RWPE2 (cell line): Measurements from ENCODE around the gene HSPB6.

Experiments used
- ATAC-seq: fragments of 200-7000 bp; cut with Tn5 transposase; 3 replicates; pipeline ENCODE4 v1.9.1; 2021; ENCODE audit warnings: low read depth
- DNase-seq: peaks from one replicate; pipeline ENCODE4 v3.0.0-alpha.2; 2020; ENCODE audit warnings: low spot score
- H3K27ac ChIP-seq: fragments of 450-650 bp; 2 replicates; pipeline ENCODE4 v1.5.1; 2017; ENCODE audit warnings: mild to moderate bottlenecking; ENCODE audit not compliant: poor library complexity, severe bottlenecking
- H3K27me3 ChIP-seq: fragments of 250-450 bp; sonication (Bioruptor Pico); 2 replicates; pipeline ENCODE4 v1.5.1; 2021; ENCODE audit warnings: mild to moderate bottlenecking, moderate library complexity; ENCODE audit not compliant: insufficient read depth, poor library complexity, severe bottlenecking
- H3K36me3 ChIP-seq: fragments of 250-450 bp; sonication (Bioruptor Pico); 2 replicates; pipeline ENCODE4 v1.5.1; 2020; ENCODE audit warnings: low read depth, mild to moderate bottlenecking, moderate library complexity
- H3K4me1 ChIP-seq: fragments of 250-450 bp; sonication (Bioruptor Pico); 2 replicates; pipeline ENCODE4 v1.5.1; 2021; ENCODE audit warnings: mild to moderate bottlenecking, moderate library complexity; ENCODE audit not compliant: insufficient read depth, poor library complexity, severe bottlenecking
- H3K4me3 ChIP-seq: fragments of 250-450 bp; sonication (Bioruptor Pico); 2 replicates; pipeline ENCODE4 v1.5.1; 2021; ENCODE audit warnings: mild to moderate bottlenecking, moderate library complexity; ENCODE audit not compliant: severe bottlenecking
- H3K9me3 ChIP-seq: fragments of 250-450 bp; sonication (Bioruptor Pico); 2 replicates; pipeline ENCODE4 v1.5.1; 2021; ENCODE audit warnings: mild to moderate bottlenecking, moderate library complexity; ENCODE audit not compliant: severe bottlenecking
- TF ChIP-seq, protein P1 (sequence below): fragments of 450-650 bp; IDR thresholded peaks from one replicate; pipeline ENCODE4 v1.5.1; 2017; ENCODE audit warnings: mild to moderate bottlenecking, moderate library complexity; ENCODE audit not compliant: poor library complexity, severe bottlenecking

The HSPB6 gene

DNA sequence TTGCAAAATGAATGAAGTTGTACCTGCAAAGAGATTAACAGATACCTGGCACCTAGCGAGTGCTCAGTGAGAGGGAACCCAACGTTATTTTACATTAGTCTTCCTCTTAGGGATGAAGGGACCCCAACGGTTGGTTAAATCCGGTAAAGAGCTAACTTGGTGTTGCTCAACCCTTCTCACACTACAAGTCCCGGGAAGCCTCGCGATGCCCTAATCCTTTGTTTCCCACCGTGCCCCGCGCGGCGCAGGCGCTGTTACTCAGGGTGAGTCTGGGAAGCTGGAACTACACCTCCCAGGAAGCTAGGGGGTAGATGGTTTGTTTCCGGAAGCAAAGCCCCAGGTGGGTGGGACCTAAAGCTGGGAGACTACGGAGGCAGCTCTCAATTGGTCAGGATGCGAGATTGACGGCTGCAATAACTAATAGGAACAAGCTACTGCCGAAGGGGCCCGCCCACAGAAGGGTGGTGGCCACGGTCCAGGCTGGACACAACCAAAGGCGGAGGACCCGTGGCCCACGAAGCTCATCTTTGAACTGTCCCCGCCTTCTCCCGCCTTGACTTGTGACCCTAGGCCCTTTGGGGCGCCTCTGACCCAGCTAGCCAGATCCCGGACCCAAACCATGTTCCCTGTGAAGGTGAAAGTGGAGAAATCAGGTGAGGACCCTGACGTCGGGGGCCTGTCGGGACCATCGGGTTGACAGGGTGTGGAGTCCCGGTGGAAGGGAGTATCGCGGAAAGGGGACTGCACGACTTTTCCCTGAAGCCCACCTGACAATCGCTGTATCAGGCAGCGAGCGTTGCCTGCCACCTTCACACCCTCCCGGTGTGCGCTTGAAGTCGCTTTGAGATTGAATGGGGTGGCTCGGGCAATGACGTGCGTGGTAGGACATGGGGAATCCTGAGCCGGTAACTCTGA is 8.5 kb downstream of the HSPB6 start, which contains the start of gene LIN37:
TSS of gene LIN37 (plus strand) at position 471 of the 915 bp plus-strand sequence. CDS start at position 620, 149 bp downstream.
- TF ChIP-seq, protein P1, sequence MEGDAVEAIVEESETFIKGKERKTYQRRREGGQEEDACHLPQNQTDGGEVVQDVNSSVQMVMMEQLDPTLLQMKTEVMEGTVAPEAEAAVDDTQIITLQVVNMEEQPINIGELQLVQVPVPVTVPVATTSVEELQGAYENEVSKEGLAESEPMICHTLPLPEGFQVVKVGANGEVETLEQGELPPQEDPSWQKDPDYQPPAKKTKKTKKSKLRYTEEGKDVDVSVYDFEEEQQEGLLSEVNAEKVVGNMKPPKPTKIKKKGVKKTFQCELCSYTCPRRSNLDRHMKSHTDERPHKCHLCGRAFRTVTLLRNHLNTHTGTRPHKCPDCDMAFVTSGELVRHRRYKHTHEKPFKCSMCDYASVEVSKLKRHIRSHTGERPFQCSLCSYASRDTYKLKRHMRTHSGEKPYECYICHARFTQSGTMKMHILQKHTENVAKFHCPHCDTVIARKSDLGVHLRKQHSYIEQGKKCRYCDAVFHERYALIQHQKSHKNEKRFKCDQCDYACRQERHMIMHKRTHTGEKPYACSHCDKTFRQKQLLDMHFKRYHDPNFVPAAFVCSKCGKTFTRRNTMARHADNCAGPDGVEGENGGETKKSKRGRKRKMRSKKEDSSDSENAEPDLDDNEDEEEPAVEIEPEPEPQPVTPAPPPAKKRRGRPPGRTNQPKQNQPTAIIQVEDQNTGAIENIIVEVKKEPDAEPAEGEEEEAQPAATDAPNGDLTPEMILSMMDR, result no peak
- Histone ChIP-seq H3K36me3 (no peaks in the 10 kb centered on the region), H3K9me3 (no peaks in the 10 kb centered on the region), H3K27me3 (no peaks in the 10 kb centered on the region), H3K27ac (no peak within 1 kb of the TSS), H3K4me3 (peak within 1 kb of the TSS; percentile 72), H3K4me1 (no peaks in the 10 kb centered on the region)
- DNase-seq, result peak; percentile 98
- ATAC-seq, result peak; percentile 86

DNA sequence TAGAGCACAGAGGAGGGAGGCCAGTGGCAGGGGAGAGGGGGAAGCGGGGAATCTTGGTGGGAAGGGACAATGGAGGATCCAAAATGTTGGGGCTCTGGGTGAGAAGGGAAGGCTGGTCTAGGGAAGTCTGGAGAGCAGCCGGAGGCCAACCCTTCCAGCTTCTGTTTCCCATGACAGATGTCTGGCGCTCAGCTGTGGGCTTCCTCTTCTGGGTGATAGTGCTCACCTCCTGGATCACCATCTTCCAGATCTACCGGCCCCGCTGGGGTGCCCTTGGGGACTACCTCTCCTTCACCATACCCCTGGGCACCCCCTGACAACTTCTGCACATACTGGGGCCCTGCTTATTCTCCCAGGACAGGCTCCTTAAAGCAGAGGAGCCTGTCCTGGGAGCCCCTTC is 10.3 kb downstream of the HSPB6 start:
- H3K4me3 ChIP-seq, result peak overlapping the region; percentile 70
- H3K27me3 ChIP-seq, result no peaks in the 10 kb centered on the region
- H3K4me1 ChIP-seq, result no peaks in the 10 kb centered on the region
- DNase-seq (peak; percentile 42), ATAC-seq (no peak)
- no peak overlapping the region for H3K27ac ChIP-seq
- TF ChIP-seq, protein P1, result no peak
- H3K36me3 ChIP-seq, result no peaks in the 10 kb centered on the region
- no peaks in the 10 kb centered on the region for H3K9me3 ChIP-seq

DNA sequence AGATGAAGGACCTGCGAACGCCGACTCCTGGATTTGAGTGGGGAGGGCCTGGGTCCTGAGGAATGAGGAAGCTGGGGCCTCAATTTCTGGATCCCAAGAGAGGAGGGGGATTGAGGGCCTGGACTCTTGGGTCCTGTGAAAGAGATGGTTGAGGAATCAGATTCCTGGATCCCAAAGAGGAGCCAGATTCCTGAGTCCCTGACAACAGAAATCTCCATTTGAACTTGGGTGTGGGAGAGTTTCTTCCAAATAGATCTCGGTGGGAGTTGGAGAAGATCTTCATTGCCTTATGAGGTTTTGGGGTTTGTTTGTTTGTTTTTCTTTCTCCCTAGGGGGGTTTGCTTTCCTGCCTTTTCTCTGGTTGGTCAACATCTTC is 10.8 kb downstream of the HSPB6 start:
- TF ChIP-seq, protein P1, result no peak
- DNase-seq (no peak), ATAC-seq (no peak)
- Histone ChIP-seq H3K36me3 (no peaks in the 10 kb centered on the region), H3K27ac (peak overlapping the region; percentile 82), H3K4me1 (no peaks in the 10 kb centered on the region), H3K4me3 (peak overlapping the region; percentile 70), H3K9me3 (no peaks in the 10 kb centered on the region), H3K27me3 (no peaks in the 10 kb centered on the region)

DNA sequence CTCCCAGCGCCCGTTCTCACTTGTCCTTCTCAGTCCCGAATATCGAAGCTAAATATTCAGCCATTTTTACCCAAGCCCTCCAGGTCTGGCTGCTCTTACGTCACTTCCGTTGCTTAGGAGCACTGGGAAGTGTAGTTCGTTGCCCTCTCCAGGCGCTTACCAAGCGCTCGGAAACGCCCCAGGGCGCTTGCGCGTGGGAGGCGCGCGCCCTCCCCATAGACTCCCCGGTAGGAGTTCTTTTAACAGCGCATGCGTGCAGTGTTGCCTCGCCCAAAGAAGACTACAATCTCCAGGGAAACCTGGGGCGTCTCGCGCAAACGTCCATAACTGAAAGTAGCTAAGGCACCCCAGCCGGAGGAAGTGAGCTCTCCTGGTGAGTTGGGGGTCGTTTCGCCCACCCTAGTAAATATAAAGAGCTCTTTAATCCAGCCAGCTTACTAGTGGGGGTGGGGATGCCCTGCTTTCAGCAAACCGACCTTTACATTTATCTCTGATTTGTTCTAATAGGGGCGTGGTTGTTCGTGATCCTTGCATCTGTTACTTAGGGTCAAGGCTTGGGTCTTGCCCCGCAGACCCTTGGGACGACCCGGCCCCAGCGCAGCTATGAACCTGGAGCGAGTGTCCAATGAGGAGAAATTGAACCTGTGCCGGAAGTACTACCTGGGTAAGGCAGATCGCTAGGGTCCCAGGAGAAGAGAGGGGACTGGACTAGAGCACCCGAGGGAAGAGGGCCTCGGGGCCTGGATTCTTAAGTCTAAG is 11.3 kb downstream of the HSPB6 start, which contains the start of the genes PSENEN and U2AF1L4:
TSS of gene PSENEN (plus strand) at position 324 of the 759 bp plus-strand sequence. CDS start at position 604, 280 bp downstream.
TSS of gene U2AF1L4 (minus strand) at position 91 of the 759 bp plus-strand sequence. CDS start at position 64, 27 bp downstream.
- H3K4me1 ChIP-seq, result no peaks in the 10 kb centered on the region
- no peaks in the 10 kb centered on the region for H3K36me3 ChIP-seq
- TF ChIP-seq, protein P1, result no peak
- no peaks in the 10 kb centered on the region for H3K9me3 ChIP-seq
- peak within 1 kb of the TSS; percentile 70 for H3K4me3 ChIP-seq
- H3K27ac ChIP-seq, result peak within 1 kb of the TSS; percentile 82
- ATAC-seq (peak; percentile 52), DNase-seq (peak; percentile 95)
- no peaks in the 10 kb centered on the region for H3K27me3 ChIP-seq
